GM19438 (cell line): ENCODE results near the gene MARCHF3.

Source experiments
- ATAC-seq: cut with Tn5 transposase; IDR thresholded peaks from one replicate; pipeline ENCODE4 v1.9.1; 2021; ENCODE audit warnings: low read depth; ENCODE audit not compliant: unreplicated experiment

MARCHF3 gene

GRCh38 chr5:126826619-126827215, 203.6 kb downstream of the MARCHF3 start:
- no peak for ATAC-seq

DNA sequence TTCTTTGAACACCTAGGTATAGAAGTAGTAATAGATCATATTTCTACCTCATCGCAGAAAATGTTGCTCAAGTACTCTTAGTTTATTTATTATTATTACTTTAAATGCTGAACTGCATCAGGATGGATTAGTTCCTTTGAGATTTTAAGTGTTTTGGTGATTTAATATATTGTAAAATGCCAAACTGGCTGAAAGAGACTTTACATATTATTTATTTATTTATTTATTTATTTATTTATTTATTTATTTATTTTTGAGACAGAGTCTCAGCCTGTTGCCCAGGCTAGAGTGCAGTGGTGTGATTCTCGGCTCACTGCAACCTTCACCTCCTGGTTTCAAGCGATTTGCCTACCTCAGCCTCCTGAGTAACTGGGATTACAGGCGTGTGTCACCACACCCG, 211.1 kb downstream of the MARCHF3 start:
- ATAC-seq: no peak

- ATAC-seq: no peak
Measured at GRCh38 chr5:126818736-126819135, 211.6 kb downstream of the MARCHF3 start.
